H1 (cell line): ENCODE results near the gene CLEC12A. TPM values are rescaled to one million over a fixed set of nuclear protein-coding genes. Genes with fewer than 3 reads are reported as not detected.

ENCODE experiments used
- CTCF ChIA-PET: fragments of 300-600 bp; sonication (Branson Sonifier 250); formaldehyde crosslinking; loops from one replicate; lab custom pipeline; 2021; ENCODE audit not compliant: partially characterized antibody; lab: Charles Lee
- POLR2A ChIA-PET: fragments of 300-600 bp; sonication (Branson Sonifier 250); formaldehyde crosslinking; loops from one replicate; lab custom pipeline; 2021; ENCODE audit warnings: inconsistent platforms; ENCODE audit not compliant: partially characterized antibody; lab: Charles Lee
- DNase-seq, 2 experiments: peaks; one replicate each; pipeline versions ENCODE4 v3.0.0 to v3.0.0-alpha.2; 2010 to 2022; ENCODE audit warnings: low spot score in 2 of 2, low read depth in 1 of 2, mixed read lengths in 1 of 2
- FAIRE-seq: peaks from 2 replicates; lab custom pipeline; 2011; peaks lifted over from hg19 to GRCh38; lab: Jason Lieb, UNC
- H2AFZ ChIP-seq: 2 replicates; pipeline ENCODE4 v1.8.1; 2012; ENCODE audit warnings: low read length, inconsistent platforms
- H2AK5ac ChIP-seq: 2 replicates; pipeline ENCODE4 v1.6.1; 2013; ENCODE audit warnings: low read depth, low read length
- H2BK120ac ChIP-seq: replicated peaks from 2 replicates; pipeline ENCODE3; 2013; ENCODE audit warnings: low read depth, low read length, inconsistent platforms
- H2BK12ac ChIP-seq: 2 replicates; pipeline ENCODE4 v1.6.1; 2013; ENCODE audit warnings: low read depth, low read length
- H2BK15ac ChIP-seq: 2 replicates; pipeline ENCODE4 v1.6.1; 2013; ENCODE audit warnings: low read length
- H2BK20ac ChIP-seq: 2 replicates; pipeline ENCODE4 v1.6.1; 2013; ENCODE audit warnings: low read length
- H2BK5ac ChIP-seq: 2 replicates; pipeline ENCODE4 v1.6.1; 2013; ENCODE audit warnings: low read depth, low read length
- H3K14ac ChIP-seq: 2 replicates; pipeline ENCODE4 v1.6.1; 2013; ENCODE audit warnings: inconsistent platforms; ENCODE audit not compliant: insufficient read length
- H3K18ac ChIP-seq: 2 replicates; pipeline ENCODE4 v1.6.1; 2013; ENCODE audit warnings: low read length; ENCODE audit errors: extremely low read depth
- H3K23ac ChIP-seq: 2 replicates; pipeline ENCODE4 v1.6.1; 2013; ENCODE audit warnings: inconsistent platforms; ENCODE audit not compliant: insufficient read length
- H3K23me2 ChIP-seq: 2 replicates; pipeline ENCODE4 v1.6.1; 2013; ENCODE audit warnings: low read depth, low read length
- H3K27ac ChIP-seq: 2 replicates; pipeline ENCODE4 v1.6.1; 2011; ENCODE audit warnings: low read depth, low read length, inconsistent platforms
- H3K27me3 ChIP-seq, 4 experiments: replicated peaks in 1 of 4; 1 replicate in 1 of 4; 2 replicates in 3 of 4; pipeline versions ENCODE4 v1.6.1 to v1.8.1; 2011 to 2013; ENCODE audit warnings: low read length in 3 of 4, mild to moderate bottlenecking in 3 of 4, inconsistent platforms in 2 of 4, mixed read lengths in 2 of 4, moderate library complexity in 1 of 4; ENCODE audit not compliant: control insufficient read depth in 3 of 4, insufficient read depth in 3 of 4; ENCODE audit errors: extremely low read depth in 1 of 4
- H3K36me3 ChIP-seq, 4 experiments: 2 replicates each; pipeline versions ENCODE4 v1.6.1 to v1.8.1; 2011 to 2013; ENCODE audit warnings: mild to moderate bottlenecking in 4 of 4, low read length in 3 of 4, moderate library complexity in 2 of 4, control low read depth in 1 of 4, inconsistent platforms in 1 of 4; ENCODE audit not compliant: insufficient read depth in 4 of 4, control insufficient read depth in 2 of 4
- H3K4ac ChIP-seq: replicated peaks from 2 replicates; pipeline ENCODE3; 2013; ENCODE audit warnings: low read length, low read depth, mixed read lengths, inconsistent platforms; ENCODE audit not compliant: insufficient read length
- H3K4me1 ChIP-seq, 4 experiments: replicated peaks in 1 of 4; 1 replicate in 1 of 4; 2 replicates in 3 of 4; pipeline versions ENCODE4 v1.6.1 to v1.8.1; 2011 to 2013; ENCODE audit warnings: low read length in 3 of 4, inconsistent platforms in 2 of 4, mixed read lengths in 1 of 4; ENCODE audit not compliant: insufficient read depth in 4 of 4, control insufficient read depth in 3 of 4
- H3K4me2 ChIP-seq, 2 experiments: 2 replicates each; pipeline versions ENCODE4 v1.6.1 to v1.8.1; 2011 to 2013; ENCODE audit warnings: low read depth in 2 of 2, low read length in 2 of 2, control low read depth in 1 of 2, inconsistent platforms in 1 of 2, mild to moderate bottlenecking in 1 of 2; ENCODE audit not compliant: insufficient read depth in 1 of 2
- H3K4me3 ChIP-seq, 4 experiments: fragments of 200-600, 300-600 bp in 1 of 4; sonication (generic), shearing (Covaris generic), sonication (Bioruptor Twin) in 1 of 4; 2 replicates each; pipeline versions ENCODE4 v1.5.1 to v1.8.1; 2011 to 2016; ENCODE audit warnings: low read length in 4 of 4, low read depth in 3 of 4, control low read depth in 2 of 4, inconsistent platforms in 2 of 4, mild to moderate bottlenecking in 2 of 4, mixed read lengths in 1 of 4, moderate library complexity in 1 of 4; ENCODE audit not compliant: insufficient read depth in 2 of 4; ENCODE audit errors: extremely low read depth in 1 of 4
- H3K56ac ChIP-seq: replicated peaks from 2 replicates; pipeline ENCODE3; 2013; ENCODE audit warnings: low read depth, mild to moderate bottlenecking, mixed read lengths, low read length, inconsistent platforms; ENCODE audit not compliant: insufficient read length
- H3K79me1 ChIP-seq: 2 replicates; pipeline ENCODE4 v1.6.1; 2013; ENCODE audit warnings: low read depth, low read length, control low read depth
- H3K79me2 ChIP-seq, 2 experiments: 2 replicates each; pipeline versions ENCODE4 v1.6.1 to v1.8.1; 2012 to 2013; ENCODE audit warnings: low read length in 2 of 2, mild to moderate bottlenecking in 2 of 2, inconsistent platforms in 1 of 2; ENCODE audit not compliant: insufficient read depth in 2 of 2, control insufficient read depth in 1 of 2
- H3K9ac ChIP-seq, 4 experiments: replicated peaks in 1 of 4; 1 replicate in 1 of 4; 2 replicates in 3 of 4; pipeline versions ENCODE4 v1.6.1 to v1.8.1; 2011 to 2013; ENCODE audit warnings: low read depth in 3 of 4, low read length in 3 of 4, control low read depth in 2 of 4, mild to moderate bottlenecking in 2 of 4, moderate library complexity in 2 of 4, inconsistent platforms in 1 of 4; ENCODE audit errors: extremely low read depth in 1 of 4
- H3K9me3 ChIP-seq, 2 experiments: 2 replicates each; pipeline versions ENCODE4 v1.6.1 to v1.8.1; 2012 to 2013; ENCODE audit warnings: mild to moderate bottlenecking in 2 of 2, moderate library complexity in 2 of 2, control low read depth in 1 of 2, inconsistent platforms in 1 of 2, low read depth in 1 of 2, low read length in 1 of 2, mixed read lengths in 1 of 2; ENCODE audit not compliant: insufficient read depth in 2 of 2
- H4K20me1 ChIP-seq, 2 experiments: replicated peaks in 1 of 2; 2 replicates each; pipeline versions ENCODE3 to v1.8.1; 2011 to 2013; ENCODE audit warnings: inconsistent platforms in 2 of 2, low read length in 2 of 2, mild to moderate bottlenecking in 1 of 2; ENCODE audit not compliant: insufficient read depth in 2 of 2, control insufficient read depth in 1 of 2
- H4K5ac ChIP-seq: 2 replicates; pipeline ENCODE4 v1.6.1; 2013; ENCODE audit warnings: low read length, low read depth, mixed read lengths, inconsistent platforms; ENCODE audit not compliant: insufficient read length
- H4K8ac ChIP-seq: 2 replicates; pipeline ENCODE4 v1.8.0; 2013; ENCODE audit warnings: mild to moderate bottlenecking, moderate library complexity, low read length, inconsistent platforms; ENCODE audit not compliant: insufficient read depth; ENCODE audit errors: extremely low read depth
- H4K91ac ChIP-seq: replicated peaks from 2 replicates; pipeline ENCODE3; 2013; ENCODE audit warnings: low read length, mixed read lengths, inconsistent platforms; ENCODE audit not compliant: insufficient read length
- CREB1 ChIP-seq: IDR thresholded peaks from 2 replicates; pipeline ENCODE4 v1.6.1; 2012; ENCODE audit warnings: inconsistent platforms
- EP300 ChIP-seq, 2 experiments: IDR thresholded peaks; 1 replicate in 1 of 2; 2 replicates in 1 of 2; pipeline ENCODE4 v1.6.1; 2011 to 2012; ENCODE audit warnings: low read depth in 2 of 2, low read length in 2 of 2, mild to moderate bottlenecking in 2 of 2, borderline replicate concordance in 1 of 2, inconsistent platforms in 1 of 2, moderate library complexity in 1 of 2
- KDM1A ChIP-seq: fragments of 200-600, 300-600 bp; sonication (generic); IDR thresholded peaks from 2 replicates; pipeline ENCODE4 v1.7.1; 2016; ENCODE audit warnings: mild to moderate bottlenecking, low read length, borderline replicate concordance
- RFX5 ChIP-seq: IDR thresholded peaks from 2 replicates; pipeline ENCODE4 v1.6.1; 2011; ENCODE audit warnings: low read depth, low read length, improper control_type of control experiment, borderline replicate concordance
- RNF2 ChIP-seq: fragments of 200-900, 300-1000 bp; sonication (generic); IDR thresholded peaks from 2 replicates; pipeline ENCODE4 v1.7.1; 2016; ENCODE audit warnings: borderline replicate concordance, low read depth, mild to moderate bottlenecking, antibody characterized with exemption, low read length; ENCODE audit not compliant: poor library complexity, severe bottlenecking; ENCODE audit errors: missing control alignments
- RXRA ChIP-seq: IDR thresholded peaks from 2 replicates; pipeline ENCODE4 v1.6.1; 2011; ENCODE audit warnings: low read depth, mild to moderate bottlenecking, low read length, moderate library complexity; ENCODE audit not compliant: insufficient read depth
- SAP30 ChIP-seq: fragments of 300-600 bp; sonication (generic); IDR thresholded peaks from 2 replicates; pipeline ENCODE4 v1.7.1; 2012; ENCODE audit warnings: low read length, moderate library complexity, mild to moderate bottlenecking, inconsistent platforms; ENCODE audit not compliant: insufficient read depth, insufficient replicate concordance
- SIX5 ChIP-seq: IDR thresholded peaks from 2 replicates; pipeline ENCODE4 v1.6.1; 2011; ENCODE audit warnings: mild to moderate bottlenecking, low read depth, low read length
- YY1 ChIP-seq: IDR thresholded peaks from 2 replicates; pipeline ENCODE4 v1.6.1; 2011; ENCODE audit warnings: low read depth, mild to moderate bottlenecking, low read length
- WGBS, 2 experiments: shearing (Covaris generic) in 1 of 2; methylation state at CpG; one replicate each; pipeline versions ENCODE4 v1.1.6 to v1.1.7; 2013 to 2015; ENCODE audit warnings: low lambda C conversion rate in 2 of 2, mixed read lengths in 2 of 2, inconsistent platforms in 1 of 2, low coverage in 1 of 2, missing lambda C conversion rate in 1 of 2; ENCODE audit not compliant: insufficient replicate concordance in 2 of 2, insufficient coverage in 1 of 2, insufficient read length in 1 of 2; ENCODE audit errors: extremely low coverage in 1 of 2, missing lambda C conversion rate in 1 of 2; 5-methylcytosine and 5-hydroxymethylcytosine counted together
- polyA plus RNA-seq, 7 experiments: library from polyadenylated mRNA; depleted of rRNA in 3 of 7; stranded (reverse) in 5 of 7; unstranded in 2 of 7; fragments of >200 nt in 5 of 7; fragments of 200-250 nt in 2 of 7; gene quantifications; 1 replicate in 5 of 7; 2 replicates in 1 of 7; 4 replicates in 1 of 7; pipeline versions ENCODE4 v1.2.1 to v1.2.3, GENCODE V29; 2011 to 2013; ENCODE audit warnings: missing spikeins in 2 of 7, mixed read lengths in 2 of 7
- total RNA-seq: library from RNA; stranded (reverse); fragmentation: NEBNext Ultra II Directional; extraction: Animal tissue kit (Norgen Biotek cat#: 25700); gene quantifications from 2 replicates; pipeline ENCODE4 v1.2.1, GENCODE V29; 2021

The CLEC12A gene
- total and polyA plus RNA-seq, 2 of the 8 experiments (the other 6 are each of a cell fraction or from before 2014, with no cell fraction given), result not detected

GRCh38 chr12:10021342-10021741 lies 50.1 kb downstream of the CLEC12A start:
- Histone ChIP-seq H3K9ac (no peak overlapping the region), H3K18ac (no peak overlapping the region), H3K23me2 (no peaks in the 10 kb centered on the region), H3K23ac (no peak overlapping the region), H3K4me2 (no peak overlapping the region), H3K4ac (no peak overlapping the region), H2BK15ac (no peak overlapping the region), H3K14ac (no peak overlapping the region), H2BK5ac (no peak overlapping the region), H2BK120ac (no peak overlapping the region), H3K27me3 (no peaks in the 10 kb centered on the region), H3K9me3 (no peaks in the 10 kb centered on the region), H2AK5ac (no peak overlapping the region), H2AFZ (no peak overlapping the region), H2BK20ac (no peak overlapping the region), H4K8ac (no peak overlapping the region), H4K20me1 (no peaks in the 10 kb centered on the region), H3K4me3 (no peak overlapping the region), H3K79me2 (no peaks in the 10 kb centered on the region), H3K4me1 (peaks cover 0 to 3% (median 0%) of the 10 kb centered on the region in 4 experiments; a peak in 3 of 7 replicates), H3K56ac (no peak overlapping the region), H3K36me3 (no peaks in the 10 kb centered on the region), H3K27ac (no peak overlapping the region), H2BK12ac (no peak overlapping the region), H3K79me1 (no peaks in the 10 kb centered on the region), H4K5ac (no peak overlapping the region), H4K91ac (no peak overlapping the region)
- FAIRE-seq (no peak), DNase-seq (no peak)
- ChIA-PET CTCF (interaction anchor here (0.9 to 1.0 kb wide), 3 partner anchors 11 to 270 kb away, joined by 3 to 5 read pairs (median 3); partner anchors contain the start of gene CLEC12B), POLR2A (no interaction called here)
- WGBS, 2 experiments, result 85% methylated on average over 3 of the region's 3 CpGs; no CpG with 5 or more reads in 1 of the 2 experiments
- no peak for TF ChIP-seq RFX5
- TF ChIP-seq KDM1A, result no peak
- TF ChIP-seq CREB1, result no peak
- no peak for TF ChIP-seq RNF2
- no peak for TF ChIP-seq SIX5
- no peak for TF ChIP-seq SAP30
- no peak for TF ChIP-seq YY1
- TF ChIP-seq RXRA, result no peak
- TF ChIP-seq EP300 (IDR thresholded peaks at IDR 0.05; ENCODE audit: borderline replicate concordance in 1 of 2, low read depth in 2 of 2, low read length in 2 of 2), result no peak
